Vagina (tissue), 2 donors: ENCODE data around the gene STARD3NL. TPM values are rescaled to one million over a fixed set of nuclear protein-coding genes. Genes with fewer than 3 reads are reported as not detected.

Experiments used
- DNase-seq, 2 donors: peaks; one replicate each; pipeline ENCODE4 v3.0.0-alpha.2; 2017; ENCODE audit errors: extremely low spot score in 2 of 2
- H3K27ac ChIP-seq: fragments of 200-600 bp; sonication (generic); one replicate; pipeline ENCODE4 v1.5.1; 2019
- H3K27me3 ChIP-seq: fragments of 200-600 bp; sonication (generic); one replicate; pipeline ENCODE4 v1.5.1; 2019
- H3K36me3 ChIP-seq, 2 donors: fragments of 200-600 bp; sonication (generic); one replicate each; pipeline ENCODE4 v1.5.1; 2017 to 2019
- H3K4me1 ChIP-seq: fragments of 200-600 bp; sonication (generic); one replicate; pipeline ENCODE4 v1.5.1; 2019
- H3K4me3 ChIP-seq, 2 donors: fragments of 200-600 bp; sonication (generic); 1 replicate in 1 of 2; 2 replicates in 1 of 2; pipeline ENCODE4 v1.5.1; 2016 to 2019
- H3K9me3 ChIP-seq: fragments of 200-600 bp; sonication (generic); one replicate; pipeline ENCODE4 v1.5.1; 2019
- POLR2A ChIP-seq, 2 donors: fragments of 450-650 bp; IDR thresholded peaks; one replicate each; pipeline ENCODE4 v1.6.1; 2017; ENCODE audit warnings: antibody characterized with exemption in 2 of 2, mild to moderate bottlenecking in 2 of 2, moderate library complexity in 2 of 2
- POLR2AphosphoS5 ChIP-seq, 2 donors: sonication (generic); formaldehyde crosslinking; IDR thresholded peaks; one replicate each; pipeline ENCODE4 v1.9.0; 2017; ENCODE audit warnings: antibody characterized with exemption in 2 of 2, mild to moderate bottlenecking in 2 of 2, low read depth in 1 of 2; ENCODE audit not compliant: insufficient read depth in 1 of 2
- intact Hi-C: fragments of 100-400 bp; cut with DNase I; formaldehyde crosslinking; loops from one replicate; pipeline ENCODE4 v1.15.1; 2023
- total RNA-seq: library from RNA; depleted of rRNA; stranded (reverse); fragments of >200 nt; gene quantifications from one replicate; pipeline ENCODE4 v1.2.3, GENCODE V29; 2016
- TF ChIP-seq, protein P1 (sequence below), 3 experiments: fragments of 450-650 bp in 2 of 3; fragments of 200-600 bp in 1 of 3; sonication (generic) in 1 of 3; IDR thresholded peaks; one replicate each; pipeline ENCODE4 v1.5.1; 2017 to 2019; ENCODE audit warnings: antibody characterized with exemption in 3 of 3, mild to moderate bottlenecking in 2 of 3, moderate library complexity in 2 of 3

STARD3NL gene
- total RNA-seq, 1 donor from 2014 or later = 29.5 TPM

DNA sequence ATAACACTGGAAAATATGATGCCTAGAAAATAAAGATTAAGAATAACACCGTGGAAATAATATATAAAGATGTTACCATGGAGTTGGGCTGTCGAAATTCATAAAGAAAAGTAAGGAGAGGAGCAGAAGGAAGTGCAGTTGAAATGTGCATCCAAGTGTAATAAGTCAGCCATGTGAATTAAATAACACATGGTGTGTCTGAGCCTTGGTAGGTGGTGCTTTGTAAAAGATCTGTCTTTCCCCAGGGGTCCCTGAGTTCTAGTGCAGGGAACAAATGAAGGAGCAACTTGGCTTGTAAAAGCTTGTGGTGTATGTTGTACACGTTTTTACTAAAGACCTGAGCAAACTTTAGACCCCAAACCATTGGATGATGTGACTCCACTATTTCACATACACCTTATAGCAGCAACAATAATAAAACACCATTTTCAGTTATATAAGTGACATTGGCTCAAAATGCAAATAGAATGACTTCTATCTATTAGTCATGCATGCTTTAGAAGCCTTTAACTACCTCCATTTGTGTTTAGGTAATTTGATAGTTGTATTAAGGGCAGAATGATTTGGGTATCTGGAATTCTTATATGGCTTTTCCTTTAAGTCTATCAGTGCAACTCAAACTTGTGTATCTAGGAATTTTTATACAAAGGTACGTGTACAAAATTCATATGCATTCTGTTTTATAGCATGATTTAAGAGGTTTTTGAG is 11.3 kb downstream of the STARD3NL start:
- no peak overlapping the region for H3K4me3 ChIP-seq
- H3K27ac ChIP-seq = no peak overlapping the region
- intact Hi-C loops = no loop called here
- no peak for DNase-seq
- H3K27me3 ChIP-seq = no peaks in the 10 kb centered on the region
- H3K4me1 ChIP-seq = peaks cover 13% of the 10 kb centered on the region
- no peaks in the 10 kb centered on the region for H3K36me3 ChIP-seq
- TF ChIP-seq POLR2A (IDR thresholded peaks at IDR 0.05) (no peak), POLR2AphosphoS5 (IDR thresholded peaks at IDR 0.05; ENCODE audit: insufficient read depth in 1 of 2, low read depth in 1 of 2) (no peak)
- TF ChIP-seq, protein P1, sequence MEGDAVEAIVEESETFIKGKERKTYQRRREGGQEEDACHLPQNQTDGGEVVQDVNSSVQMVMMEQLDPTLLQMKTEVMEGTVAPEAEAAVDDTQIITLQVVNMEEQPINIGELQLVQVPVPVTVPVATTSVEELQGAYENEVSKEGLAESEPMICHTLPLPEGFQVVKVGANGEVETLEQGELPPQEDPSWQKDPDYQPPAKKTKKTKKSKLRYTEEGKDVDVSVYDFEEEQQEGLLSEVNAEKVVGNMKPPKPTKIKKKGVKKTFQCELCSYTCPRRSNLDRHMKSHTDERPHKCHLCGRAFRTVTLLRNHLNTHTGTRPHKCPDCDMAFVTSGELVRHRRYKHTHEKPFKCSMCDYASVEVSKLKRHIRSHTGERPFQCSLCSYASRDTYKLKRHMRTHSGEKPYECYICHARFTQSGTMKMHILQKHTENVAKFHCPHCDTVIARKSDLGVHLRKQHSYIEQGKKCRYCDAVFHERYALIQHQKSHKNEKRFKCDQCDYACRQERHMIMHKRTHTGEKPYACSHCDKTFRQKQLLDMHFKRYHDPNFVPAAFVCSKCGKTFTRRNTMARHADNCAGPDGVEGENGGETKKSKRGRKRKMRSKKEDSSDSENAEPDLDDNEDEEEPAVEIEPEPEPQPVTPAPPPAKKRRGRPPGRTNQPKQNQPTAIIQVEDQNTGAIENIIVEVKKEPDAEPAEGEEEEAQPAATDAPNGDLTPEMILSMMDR (IDR thresholded peaks at IDR 0.05) = no peak
- peaks cover 13% of the 10 kb centered on the region for H3K9me3 ChIP-seq

DNA sequence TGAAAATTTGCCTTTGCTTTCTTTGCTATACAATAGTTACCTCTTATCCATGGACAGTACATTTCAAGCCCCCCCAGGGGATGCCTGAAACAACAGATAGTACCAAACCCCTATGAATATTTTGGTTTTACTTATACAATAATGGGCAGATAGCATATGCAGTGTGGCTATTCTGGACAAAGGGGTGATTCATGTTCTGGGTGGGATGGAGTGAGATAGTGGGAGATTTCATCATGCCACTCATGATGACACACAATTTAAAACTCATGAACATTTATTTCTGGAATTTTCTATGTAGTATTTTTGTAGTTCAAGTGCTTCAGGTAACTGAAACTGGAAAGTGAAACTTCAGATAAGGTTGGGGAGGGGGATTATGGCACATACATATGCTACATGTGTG is 12.0 kb downstream of the STARD3NL start:
- H3K27me3 ChIP-seq = no peaks in the 10 kb centered on the region
- peaks cover 13% of the 10 kb centered on the region for H3K9me3 ChIP-seq
- TF ChIP-seq POLR2A (IDR thresholded peaks at IDR 0.05) (no peak), POLR2AphosphoS5 (IDR thresholded peaks at IDR 0.05; ENCODE audit: insufficient read depth in 1 of 2, low read depth in 1 of 2) (no peak)
- TF ChIP-seq, protein P1 (IDR thresholded peaks at IDR 0.05) = no peak
- DNase-seq = no peak
- no peak overlapping the region for H3K4me3 ChIP-seq
- peaks cover 13% of the 10 kb centered on the region for H3K4me1 ChIP-seq
- H3K36me3 ChIP-seq = no peaks in the 10 kb centered on the region
- H3K27ac ChIP-seq = no peak overlapping the region
- intact Hi-C loops = no loop called here

DNA sequence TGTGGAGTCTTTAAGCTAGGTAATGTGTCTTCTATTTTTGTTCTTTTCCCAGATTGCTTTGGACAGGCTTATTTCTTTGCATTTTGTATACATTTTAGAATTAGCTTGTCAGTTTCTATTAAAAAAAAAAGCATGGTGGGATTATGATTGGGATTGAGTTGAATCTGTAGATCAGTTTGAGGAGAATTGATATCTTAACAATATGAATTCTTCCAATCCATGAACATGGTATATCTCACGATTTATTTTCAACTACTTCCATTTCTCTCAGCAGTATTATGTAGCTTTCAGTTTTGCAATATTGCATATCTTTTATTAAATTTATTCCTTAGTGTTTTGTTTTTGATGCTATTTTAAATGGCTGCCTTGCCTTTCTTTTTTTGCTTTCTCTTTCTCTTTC is 13.7 kb downstream of the STARD3NL start:
- no peaks in the 10 kb centered on the region for H3K27me3 ChIP-seq
- intact Hi-C loops = no loop called here
- H3K36me3 ChIP-seq = no peaks in the 10 kb centered on the region
- peaks cover 13% of the 10 kb centered on the region for H3K9me3 ChIP-seq
- no peak for DNase-seq
- TF ChIP-seq, protein P1 (IDR thresholded peaks at IDR 0.05) = no peak
- TF ChIP-seq POLR2A (IDR thresholded peaks at IDR 0.05) (no peak), POLR2AphosphoS5 (IDR thresholded peaks at IDR 0.05; ENCODE audit: insufficient read depth in 1 of 2, low read depth in 1 of 2) (no peak)
- peaks cover 25% of the 10 kb centered on the region for H3K4me1 ChIP-seq
- H3K27ac ChIP-seq = no peak overlapping the region
- no peak overlapping the region for H3K4me3 ChIP-seq

DNA sequence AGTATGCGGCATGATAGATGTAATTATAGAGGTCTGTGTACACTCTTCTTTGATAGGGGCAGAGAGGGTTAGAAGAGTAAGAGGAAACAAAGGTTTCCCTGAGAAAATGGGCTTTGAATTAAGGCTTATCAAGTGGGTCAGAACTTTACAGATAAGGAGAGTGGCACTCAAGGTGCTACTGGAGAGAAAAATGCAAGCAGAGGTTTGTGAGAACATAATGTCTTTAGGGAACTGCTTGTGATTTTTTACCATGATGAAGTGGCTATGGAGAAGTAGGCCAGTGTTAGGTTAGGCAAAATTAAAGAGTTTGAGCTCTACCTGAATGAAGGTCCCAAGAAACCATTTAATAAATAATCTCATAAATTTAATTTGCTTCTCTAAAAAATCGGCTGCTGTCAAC is 14.3 kb downstream of the STARD3NL start:
- no peaks in the 10 kb centered on the region for H3K36me3 ChIP-seq
- H3K9me3 ChIP-seq = peaks cover 13% of the 10 kb centered on the region
- H3K27ac ChIP-seq = no peak overlapping the region
- intact Hi-C loops = no loop called here
- TF ChIP-seq POLR2AphosphoS5 (IDR thresholded peaks at IDR 0.05; ENCODE audit: insufficient read depth in 1 of 2, low read depth in 1 of 2) (no peak), POLR2A (IDR thresholded peaks at IDR 0.05) (no peak)
- TF ChIP-seq, protein P1 (IDR thresholded peaks at IDR 0.05) = no peak
- DNase-seq = no peak
- H3K4me1 ChIP-seq = peaks cover 29% of the 10 kb centered on the region
- no peak overlapping the region for H3K4me3 ChIP-seq
- H3K27me3 ChIP-seq = no peaks in the 10 kb centered on the region

DNA sequence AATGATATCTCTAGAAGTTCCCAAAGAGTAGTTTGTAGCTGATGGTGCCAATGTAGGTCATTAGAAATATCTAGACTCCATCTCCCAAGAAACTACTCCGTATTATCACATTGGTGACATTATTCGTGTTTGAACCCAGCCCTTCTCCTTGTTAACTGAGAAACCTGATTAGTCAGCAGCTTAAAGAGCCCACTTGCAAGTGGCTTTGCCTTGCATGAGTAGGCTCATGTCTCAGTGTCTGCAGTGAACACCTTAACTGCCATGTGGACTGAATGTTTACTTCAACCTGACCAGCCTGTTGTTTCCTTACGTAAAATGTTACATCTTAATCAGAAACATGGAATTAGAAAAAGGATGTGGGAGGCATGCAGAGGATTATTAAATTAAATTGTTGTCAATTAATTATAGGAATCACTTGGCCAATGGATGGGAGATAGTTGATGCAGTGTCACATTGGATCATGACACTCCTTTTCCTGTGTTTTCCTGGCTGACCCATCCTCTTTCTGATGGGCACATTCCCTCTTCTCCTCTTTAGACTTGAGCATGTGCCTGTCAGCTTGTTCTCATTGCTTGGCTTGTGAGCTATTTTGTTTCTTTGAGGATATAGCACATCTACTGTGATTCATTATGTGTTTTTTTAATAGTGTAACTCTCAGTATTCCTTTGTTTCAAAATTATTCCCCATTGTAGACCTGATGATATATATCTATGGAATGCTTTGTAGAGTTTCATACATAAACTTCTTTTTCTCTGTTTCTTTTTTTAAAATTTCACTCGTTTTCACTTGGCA is 18.0 kb downstream of the STARD3NL start:
- Histone ChIP-seq H3K27me3 (no peaks in the 10 kb centered on the region), H3K36me3 (no peaks in the 10 kb centered on the region), H3K9me3 (peaks cover 13% of the 10 kb centered on the region), H3K4me1 (peaks cover 28% of the 10 kb centered on the region), H3K4me3 (no peak overlapping the region), H3K27ac (no peak overlapping the region)
- TF ChIP-seq POLR2AphosphoS5 (IDR thresholded peaks at IDR 0.05; ENCODE audit: insufficient read depth in 1 of 2, low read depth in 1 of 2) = no peak
- no peak for TF ChIP-seq POLR2A (IDR thresholded peaks at IDR 0.05)
- TF ChIP-seq, protein P1 (IDR thresholded peaks at IDR 0.05) = no peak
- no peak for DNase-seq
- intact Hi-C loops = no loop called here
